SK-N-SH (cell line): ENCODE measurements around the gene NRG3. TPM values are rescaled to one million over a fixed set of nuclear protein-coding genes. Genes with fewer than 3 reads are reported as not detected.

ENCODE experiments used
- CTCF ChIA-PET: fragments of 300-600, 350-600 bp; formaldehyde crosslinking; extraction: SDS; loops from one replicate; lab custom pipeline; 2021; lab: Yijun Ruan, JAX
- POLR2A ChIA-PET: fragments of 350-600 bp; sonication (Branson Sonifier 250); formaldehyde crosslinking; extraction: SDS; loops from one replicate; lab custom pipeline; 2020; ENCODE audit warnings: antibody characterized with exemption, inconsistent platforms; lab: Yijun Ruan, JAX
- DNase-seq: peaks from one replicate; pipeline ENCODE4 v3.0.0; 2012
- H2AFZ ChIP-seq: fragments of 200-600 bp; sonication (generic); 2 replicates; pipeline ENCODE4 v1.8.1; 2016; ENCODE audit warnings: antibody characterized with exemption, mild to moderate bottlenecking, low read depth
- H3F3A ChIP-seq: fragments of 200-600 bp; sonication (generic); replicated peaks from 2 replicates; pipeline ENCODE3; 2016; ENCODE audit warnings: antibody characterized with exemption, mild to moderate bottlenecking; ENCODE audit not compliant: insufficient read depth
- H3K27ac ChIP-seq, 2 experiments: fragments of 200-500 bp in 1 of 2; fragments of 200-600 bp in 1 of 2; sonication (Bioruptor generic) in 1 of 2; sonication (generic), shearing (Covaris generic) in 1 of 2; 2 replicates each; pipeline versions ENCODE4 v1.5.1 to v1.6.1; 2014 to 2016; ENCODE audit warnings: low read depth in 2 of 2, inconsistent platforms in 1 of 2, low read length in 1 of 2, mild to moderate bottlenecking in 1 of 2, mixed read lengths in 1 of 2
- H3K27me3 ChIP-seq: fragments of 200-600 bp; sonication (generic), shearing (Covaris generic); 2 replicates; pipeline ENCODE4 v1.6.1; 2016; ENCODE audit warnings: mixed run types; ENCODE audit not compliant: insufficient read depth
- H3K36me3 ChIP-seq, 2 experiments: fragments of 200-500 bp in 1 of 2; fragments of 200-600 bp in 1 of 2; sonication (Bioruptor generic) in 1 of 2; sonication (generic) in 1 of 2; replicated peaks in 1 of 2; 2 replicates each; pipeline versions ENCODE3 to v1.5.1; 2014 to 2016; ENCODE audit warnings: low read length in 1 of 2, mild to moderate bottlenecking in 1 of 2; ENCODE audit not compliant: insufficient read depth in 2 of 2, control insufficient read depth in 1 of 2
- H3K4me1 ChIP-seq, 2 experiments: fragments of 200-500 bp in 1 of 2; fragments of 200-600 bp in 1 of 2; sonication (Bioruptor generic) in 1 of 2; sonication (generic), shearing (Covaris generic) in 1 of 2; 2 replicates each; pipeline versions ENCODE4 v1.5.1 to v1.6.1; 2014 to 2016; ENCODE audit warnings: low read depth in 1 of 2, low read length in 1 of 2, mixed run types in 1 of 2; ENCODE audit not compliant: insufficient read depth in 2 of 2, control insufficient read depth in 1 of 2
- H3K4me2 ChIP-seq: fragments of 200-600 bp; sonication (generic), shearing (Covaris generic); 2 replicates; pipeline ENCODE4 v1.6.1; 2017; ENCODE audit warnings: mixed run types
- H3K4me3 ChIP-seq, 2 experiments: fragments of 200-500 bp in 1 of 2; fragments of 200-600 bp in 1 of 2; sonication (Bioruptor generic) in 1 of 2; sonication (generic), shearing (Covaris generic) in 1 of 2; 2 replicates each; pipeline versions ENCODE4 v1.5.1 to v1.8.1; 2014 to 2016; ENCODE audit warnings: low read depth in 2 of 2, inconsistent platforms in 1 of 2, low read length in 1 of 2, mild to moderate bottlenecking in 1 of 2, mixed read lengths in 1 of 2, moderate library complexity in 1 of 2
- H3K79me2 ChIP-seq: fragments of 200-600 bp; sonication (generic); 2 replicates; pipeline ENCODE4 v1.8.1; 2017; ENCODE audit warnings: mild to moderate bottlenecking; ENCODE audit not compliant: insufficient read depth
- H3K9ac ChIP-seq: fragments of 200-600 bp; sonication (generic); 2 replicates; pipeline ENCODE4 v1.6.1; 2017; ENCODE audit warnings: mixed run types
- H3K9me2 ChIP-seq: fragments of 200-600 bp; sonication (generic); 2 replicates; pipeline ENCODE4 v1.6.1; 2017; ENCODE audit warnings: mixed run types
- H3K9me3 ChIP-seq: fragments of 200-600 bp; sonication (generic); 2 replicates; pipeline ENCODE4 v1.6.1; 2017; ENCODE audit warnings: mixed run types, mild to moderate bottlenecking, moderate library complexity
- H4K20me1 ChIP-seq: fragments of 200-600 bp; sonication (generic); 2 replicates; pipeline ENCODE4 v1.6.1; 2017; ENCODE audit warnings: mild to moderate bottlenecking, mixed run types; ENCODE audit not compliant: insufficient read depth
- CHD2 ChIP-seq: fragments of 150-350 bp; IDR thresholded peaks from 2 replicates; pipeline ENCODE4 v1.6.1; 2018; ENCODE audit warnings: low read length; ENCODE audit not compliant: partially characterized antibody
- EP300 ChIP-seq, 2 experiments: IDR thresholded peaks; 2 replicates each; pipeline versions ENCODE4 v1.4.0 to v1.6.1; 2012; ENCODE audit warnings: borderline replicate concordance in 1 of 2, low read depth in 1 of 2, low read length in 1 of 2
- FOSL2 ChIP-seq: IDR thresholded peaks from 2 replicates; pipeline ENCODE4 v1.4.0; 2012; ENCODE audit warnings: low read depth, mild to moderate bottlenecking, moderate library complexity, borderline replicate concordance
- FOXM1 ChIP-seq: IDR thresholded peaks from 2 replicates; pipeline ENCODE4 v1.4.0; 2012; ENCODE audit warnings: low read depth, mild to moderate bottlenecking
- GATA2 ChIP-seq: sonication (generic); formaldehyde crosslinking; IDR thresholded peaks from 2 replicates; pipeline ENCODE4 v1.5.0; 2020; ENCODE audit warnings: mild to moderate bottlenecking, missing genetic modification reagents
- JUND ChIP-seq: IDR thresholded peaks from 2 replicates; pipeline ENCODE4 v1.4.0; 2012
- MXI1 ChIP-seq: IDR thresholded peaks from 2 replicates; pipeline ENCODE4 v1.6.1; 2012; ENCODE audit warnings: mild to moderate bottlenecking, low read depth, low read length, improper control_type of control experiment
- NRF1 ChIP-seq: IDR thresholded peaks from 2 replicates; pipeline ENCODE4 v1.6.1; 2012; ENCODE audit warnings: low read depth, mild to moderate bottlenecking, low read length
- RAD21 ChIP-seq: IDR thresholded peaks from 2 replicates; pipeline ENCODE4 v1.6.1; 2012; ENCODE audit warnings: mild to moderate bottlenecking, low read length
- RCOR1 ChIP-seq: fragments of 150-350 bp; IDR thresholded peaks from 2 replicates; pipeline ENCODE4 v1.6.1; 2017; ENCODE audit warnings: antibody characterized with exemption, low read length
- RFX5 ChIP-seq: IDR thresholded peaks from 2 replicates; pipeline ENCODE4 v1.6.1; 2012; ENCODE audit warnings: mild to moderate bottlenecking, improper control_type of control experiment, low read length
- RXRA ChIP-seq: IDR thresholded peaks from 2 replicates; pipeline ENCODE4 v1.4.0; 2012; ENCODE audit warnings: low read depth, mild to moderate bottlenecking, borderline replicate concordance
- SIN3A ChIP-seq: IDR thresholded peaks from 2 replicates; pipeline ENCODE4 v1.6.1; 2012; ENCODE audit warnings: low read depth, mild to moderate bottlenecking, low read length, moderate library complexity, borderline replicate concordance
- TCF12 ChIP-seq: IDR thresholded peaks from 2 replicates; pipeline ENCODE4 v1.4.0; 2012
- TEAD4 ChIP-seq: IDR thresholded peaks from 2 replicates; pipeline ENCODE4 v1.4.0; 2012; ENCODE audit warnings: mild to moderate bottlenecking, borderline replicate concordance; ENCODE audit not compliant: insufficient read depth
- WGBS: methylation state at CpG from one replicate; pipeline ENCODE4 v1.1.6; 2017; ENCODE audit warnings: low lambda C conversion rate; 5-methylcytosine and 5-hydroxymethylcytosine counted together
- polyA plus RNA-seq, 3 experiments: library from polyadenylated mRNA; depleted of rRNA; stranded (reverse); fragments of >200 nt; gene quantifications; 2 replicates each; pipeline ENCODE4 v1.2.3, GENCODE V29; 2012
- TF ChIP-seq, protein P1 (sequence below): IDR thresholded peaks from 2 replicates; pipeline ENCODE4 v1.4.0; 2012; ENCODE audit warnings: low read depth, borderline replicate concordance
- TF ChIP-seq, protein P2 (sequence below): fragments of 200-600 bp; sonication (generic); IDR thresholded peaks from 2 replicates; pipeline ENCODE4 v1.6.1; 2017; ENCODE audit warnings: antibody characterized with exemption, mild to moderate bottlenecking, moderate library complexity
- TF ChIP-seq, protein P3 (sequence below): fragments of 150-350 bp; IDR thresholded peaks from 2 replicates; pipeline ENCODE4 v1.6.1; 2016; ENCODE audit warnings: mild to moderate bottlenecking, low read depth, low read length
- TF ChIP-seq, protein P4 (sequence below): fragments of 150-350 bp; IDR thresholded peaks from 2 replicates; pipeline ENCODE4 v1.6.1; 2017; ENCODE audit warnings: antibody characterized with exemption, low read length, low read depth, borderline replicate concordance
- TF ChIP-seq, protein P5 (sequence below): IDR thresholded peaks from 2 replicates; pipeline ENCODE4; 2012

The NRG3 gene
- polyA plus RNA-seq, 1 of the 3 experiments (the other 2 are of a cell fraction), result 0.03 TPM

DNA sequence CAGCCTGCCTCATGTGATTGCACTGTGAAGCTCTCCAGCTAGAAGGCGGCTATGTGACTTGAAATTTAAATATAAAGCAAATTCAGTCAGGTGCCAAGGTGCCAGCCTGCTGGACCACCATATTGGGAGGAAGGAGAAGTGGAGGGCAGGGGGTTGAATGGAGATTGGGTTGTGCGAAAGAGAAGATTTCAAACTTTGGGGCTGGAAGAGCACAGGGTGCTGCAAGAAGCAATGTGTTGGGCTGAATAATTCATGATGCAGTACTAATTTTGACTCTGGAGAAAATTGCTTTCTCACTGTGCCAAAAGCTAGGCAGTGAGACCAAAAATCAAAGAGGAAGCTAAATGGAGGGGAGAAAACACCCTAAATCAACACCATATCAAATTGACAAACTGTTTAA, 335.3 kb downstream of the NRG3 start (continued):
- TF ChIP-seq, protein P1, sequence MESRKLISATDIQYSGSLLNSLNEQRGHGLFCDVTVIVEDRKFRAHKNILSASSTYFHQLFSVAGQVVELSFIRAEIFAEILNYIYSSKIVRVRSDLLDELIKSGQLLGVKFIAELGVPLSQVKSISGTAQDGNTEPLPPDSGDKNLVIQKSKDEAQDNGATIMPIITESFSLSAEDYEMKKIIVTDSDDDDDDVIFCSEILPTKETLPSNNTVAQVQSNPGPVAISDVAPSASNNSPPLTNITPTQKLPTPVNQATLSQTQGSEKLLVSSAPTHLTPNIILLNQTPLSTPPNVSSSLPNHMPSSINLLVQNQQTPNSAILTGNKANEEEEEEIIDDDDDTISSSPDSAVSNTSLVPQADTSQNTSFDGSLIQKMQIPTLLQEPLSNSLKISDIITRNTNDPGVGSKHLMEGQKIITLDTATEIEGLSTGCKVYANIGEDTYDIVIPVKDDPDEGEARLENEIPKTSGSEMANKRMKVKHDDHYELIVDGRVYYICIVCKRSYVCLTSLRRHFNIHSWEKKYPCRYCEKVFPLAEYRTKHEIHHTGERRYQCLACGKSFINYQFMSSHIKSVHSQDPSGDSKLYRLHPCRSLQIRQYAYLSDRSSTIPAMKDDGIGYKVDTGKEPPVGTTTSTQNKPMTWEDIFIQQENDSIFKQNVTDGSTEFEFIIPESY, result no peak
- no peak for TF ChIP-seq RCOR1
- TF ChIP-seq FOSL2, result no peak
- no peak for TF ChIP-seq CHD2
- TF ChIP-seq JUND, result no peak
- no peak for TF ChIP-seq RXRA

DNA sequence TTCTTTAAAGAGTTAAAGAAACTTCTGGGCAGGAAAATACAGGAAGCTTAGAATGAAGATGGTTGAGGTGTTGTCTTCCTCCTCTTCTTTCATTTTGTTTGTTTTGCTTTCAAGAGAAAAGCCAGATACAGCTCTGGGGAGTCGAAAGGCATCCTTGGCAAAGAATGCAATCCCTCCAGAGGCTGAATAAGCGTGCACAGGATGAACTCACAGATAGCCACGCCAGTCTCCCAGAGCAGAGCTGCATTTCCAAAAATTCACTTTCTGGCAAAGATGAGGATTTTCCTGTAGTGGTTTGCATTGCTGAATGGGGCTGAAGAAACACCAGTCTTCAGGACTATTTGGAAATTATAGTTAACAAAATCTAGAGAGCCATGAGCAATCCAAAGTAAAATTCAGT, 336.4 kb downstream of the NRG3 start:
- POLR2A ChIA-PET, result interaction anchor here (0.6 kb wide), 1 partner anchor 338 kb away, joined by 3 read pairs; no protein-coding TSS in a partner anchor
- TF ChIP-seq RXRA, result no peak
- no peak for TF ChIP-seq RCOR1
- peak; percentile 35 for TF ChIP-seq TCF12
- TF ChIP-seq, protein P2, sequence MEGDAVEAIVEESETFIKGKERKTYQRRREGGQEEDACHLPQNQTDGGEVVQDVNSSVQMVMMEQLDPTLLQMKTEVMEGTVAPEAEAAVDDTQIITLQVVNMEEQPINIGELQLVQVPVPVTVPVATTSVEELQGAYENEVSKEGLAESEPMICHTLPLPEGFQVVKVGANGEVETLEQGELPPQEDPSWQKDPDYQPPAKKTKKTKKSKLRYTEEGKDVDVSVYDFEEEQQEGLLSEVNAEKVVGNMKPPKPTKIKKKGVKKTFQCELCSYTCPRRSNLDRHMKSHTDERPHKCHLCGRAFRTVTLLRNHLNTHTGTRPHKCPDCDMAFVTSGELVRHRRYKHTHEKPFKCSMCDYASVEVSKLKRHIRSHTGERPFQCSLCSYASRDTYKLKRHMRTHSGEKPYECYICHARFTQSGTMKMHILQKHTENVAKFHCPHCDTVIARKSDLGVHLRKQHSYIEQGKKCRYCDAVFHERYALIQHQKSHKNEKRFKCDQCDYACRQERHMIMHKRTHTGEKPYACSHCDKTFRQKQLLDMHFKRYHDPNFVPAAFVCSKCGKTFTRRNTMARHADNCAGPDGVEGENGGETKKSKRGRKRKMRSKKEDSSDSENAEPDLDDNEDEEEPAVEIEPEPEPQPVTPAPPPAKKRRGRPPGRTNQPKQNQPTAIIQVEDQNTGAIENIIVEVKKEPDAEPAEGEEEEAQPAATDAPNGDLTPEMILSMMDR, result no peak
- TF ChIP-seq TEAD4, result no peak
- TF ChIP-seq, all 33 proteins: peak for 1
- CTCF ChIA-PET, result no interaction called here
- Histone ChIP-seq H3F3A (no peaks in the 10 kb centered on the region), H2AFZ (no peak overlapping the region; the same call in 1 of the 2 replicates), H3K27ac (no peak overlapping the region), H4K20me1 (no peaks in the 10 kb centered on the region), H3K4me2 (no peak overlapping the region; the same call in 1 of the 2 replicates), H3K4me3 (no peak overlapping the region), H3K4me1 (no peaks in the 10 kb centered on the region), H3K9me3 (no peaks in the 10 kb centered on the region), H3K36me3 (no peaks in the 10 kb centered on the region), H3K79me2 (no peaks in the 10 kb centered on the region), H3K9me2 (no peaks in the 10 kb centered on the region), H3K9ac (no peak overlapping the region), H3K27me3 (no peaks in the 10 kb centered on the region)
- 17% methylated on average over 3 of the region's 3 CpGs for WGBS
- DNase-seq, result no peak

DNA sequence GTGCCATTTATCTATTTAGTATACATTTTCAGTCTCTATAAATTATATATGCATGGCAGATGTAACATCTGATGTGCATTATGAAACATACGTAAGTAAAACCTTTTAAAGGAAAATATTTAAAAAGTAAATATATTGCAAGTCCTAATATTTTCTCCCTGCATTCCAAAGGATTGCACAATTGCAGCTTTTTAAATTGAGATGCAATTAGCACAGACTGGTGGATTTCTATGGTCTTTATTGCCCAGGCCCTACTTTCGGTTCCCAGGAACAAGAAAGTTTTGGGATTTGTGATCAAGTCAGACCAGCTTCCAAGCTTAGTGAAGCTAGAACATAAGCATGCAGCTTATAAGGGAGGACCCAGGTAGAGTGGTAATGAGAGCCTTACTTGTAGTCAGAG, 337.8 kb downstream of the NRG3 start:
- Histone ChIP-seq H3K9me3 (no peaks in the 10 kb centered on the region), H2AFZ (no peak overlapping the region), H3K79me2 (no peaks in the 10 kb centered on the region), H3K9me2 (no peaks in the 10 kb centered on the region), H3K4me3 (no peak overlapping the region), H3K4me1 (no peaks in the 10 kb centered on the region; a peak in 1 of 4 replicates), H3K27ac (no peak overlapping the region), H3F3A (no peaks in the 10 kb centered on the region), H3K9ac (no peak overlapping the region), H3K27me3 (no peaks in the 10 kb centered on the region), H4K20me1 (no peaks in the 10 kb centered on the region), H3K36me3 (no peaks in the 10 kb centered on the region), H3K4me2 (no peak overlapping the region)
- no peak for DNase-seq
- ChIA-PET POLR2A (no interaction called here), CTCF (no interaction called here)
- 30% methylated on average over 2 of the region's 2 CpGs for WGBS
- TF ChIP-seq, protein P3, sequence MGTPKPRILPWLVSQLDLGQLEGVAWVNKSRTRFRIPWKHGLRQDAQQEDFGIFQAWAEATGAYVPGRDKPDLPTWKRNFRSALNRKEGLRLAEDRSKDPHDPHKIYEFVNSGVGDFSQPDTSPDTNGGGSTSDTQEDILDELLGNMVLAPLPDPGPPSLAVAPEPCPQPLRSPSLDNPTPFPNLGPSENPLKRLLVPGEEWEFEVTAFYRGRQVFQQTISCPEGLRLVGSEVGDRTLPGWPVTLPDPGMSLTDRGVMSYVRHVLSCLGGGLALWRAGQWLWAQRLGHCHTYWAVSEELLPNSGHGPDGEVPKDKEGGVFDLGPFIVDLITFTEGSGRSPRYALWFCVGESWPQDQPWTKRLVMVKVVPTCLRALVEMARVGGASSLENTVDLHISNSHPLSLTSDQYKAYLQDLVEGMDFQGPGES, result no peak
- TF ChIP-seq NRF1, result no peak
- no peak for TF ChIP-seq MXI1
- TF ChIP-seq EP300 (IDR thresholded peaks at IDR 0.05; ENCODE audit: borderline replicate concordance in 1 of 2, low read depth in 1 of 2, low read length in 1 of 2), result no peak
- no peak for TF ChIP-seq RFX5
- TF ChIP-seq, protein P4, sequence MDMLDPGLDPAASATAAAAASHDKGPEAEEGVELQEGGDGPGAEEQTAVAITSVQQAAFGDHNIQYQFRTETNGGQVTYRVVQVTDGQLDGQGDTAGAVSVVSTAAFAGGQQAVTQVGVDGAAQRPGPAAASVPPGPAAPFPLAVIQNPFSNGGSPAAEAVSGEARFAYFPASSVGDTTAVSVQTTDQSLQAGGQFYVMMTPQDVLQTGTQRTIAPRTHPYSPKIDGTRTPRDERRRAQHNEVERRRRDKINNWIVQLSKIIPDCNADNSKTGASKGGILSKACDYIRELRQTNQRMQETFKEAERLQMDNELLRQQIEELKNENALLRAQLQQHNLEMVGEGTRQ, result no peak
- TF ChIP-seq, protein P5, sequence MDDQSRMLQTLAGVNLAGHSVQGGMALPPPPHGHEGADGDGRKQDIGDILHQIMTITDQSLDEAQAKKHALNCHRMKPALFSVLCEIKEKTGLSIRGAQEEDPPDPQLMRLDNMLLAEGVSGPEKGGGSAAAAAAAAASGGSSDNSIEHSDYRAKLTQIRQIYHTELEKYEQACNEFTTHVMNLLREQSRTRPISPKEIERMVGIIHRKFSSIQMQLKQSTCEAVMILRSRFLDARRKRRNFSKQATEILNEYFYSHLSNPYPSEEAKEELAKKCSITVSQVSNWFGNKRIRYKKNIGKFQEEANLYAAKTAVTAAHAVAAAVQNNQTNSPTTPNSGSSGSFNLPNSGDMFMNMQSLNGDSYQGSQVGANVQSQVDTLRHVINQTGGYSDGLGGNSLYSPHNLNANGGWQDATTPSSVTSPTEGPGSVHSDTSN, result no peak
- TF ChIP-seq RXRA, result no peak
- no peak for TF ChIP-seq FOXM1
- no peak for TF ChIP-seq SIN3A
- TF ChIP-seq RAD21, result no peak
- no peak for TF ChIP-seq GATA2 (CRISPR knock-in tag)
